Measurements from ENCODE around the gene LSAMP. TPM values are rescaled to one million over a fixed set of nuclear protein-coding genes. Genes with fewer than 3 reads are reported as not detected.

LSAMP gene
- total RNA-seq, 6 donors from 2014 or later, result 7.1 to 28.1 (median 13.4) TPM

DNA sequence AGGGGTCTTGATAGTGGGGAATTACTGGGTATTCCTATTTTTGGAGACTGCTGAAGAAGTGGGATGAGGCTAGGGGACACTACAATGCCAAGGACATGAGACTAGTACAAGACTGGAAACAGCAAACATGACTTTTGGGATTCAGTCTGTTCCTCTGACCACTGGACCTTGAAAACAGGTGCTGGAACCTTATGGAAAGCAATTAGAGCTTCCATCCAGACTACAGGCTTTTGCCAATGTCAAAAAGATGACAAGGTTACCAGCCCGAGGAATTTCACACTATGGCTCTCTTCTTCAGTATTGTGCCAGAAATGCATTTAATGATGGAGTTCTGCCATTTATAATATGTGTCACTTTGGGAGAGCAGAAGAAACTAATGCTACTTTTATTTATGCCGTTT lies 539.4 kb downstream of the LSAMP start:
- H3K27me3 ChIP-seq, result no peaks in the 10 kb centered on the region
- H3K9me3 ChIP-seq, result no peaks in the 10 kb centered on the region
- ATAC-seq (ENCODE audit: low FRiP score in 2 of 2) (no peak), DNase-seq (no peak)
- H3K36me3 ChIP-seq, result no peaks in the 10 kb centered on the region
- WGBS, 2 donors, result 72 to 95% methylated on average over 2 of the region's 2 CpGs
- no peak overlapping the region for H3K27ac ChIP-seq
- H3K4me3 ChIP-seq, result no peak overlapping the region
- no peaks in the 10 kb centered on the region for H3K4me1 ChIP-seq
- TF ChIP-seq POLR2A (IDR thresholded peaks at IDR 0.05) (no peak), EP300 (IDR thresholded peaks at IDR 0.05) (no peak), POLR2AphosphoS5 (IDR thresholded peaks at IDR 0.05) (no peak)
- TF ChIP-seq, protein P1, sequence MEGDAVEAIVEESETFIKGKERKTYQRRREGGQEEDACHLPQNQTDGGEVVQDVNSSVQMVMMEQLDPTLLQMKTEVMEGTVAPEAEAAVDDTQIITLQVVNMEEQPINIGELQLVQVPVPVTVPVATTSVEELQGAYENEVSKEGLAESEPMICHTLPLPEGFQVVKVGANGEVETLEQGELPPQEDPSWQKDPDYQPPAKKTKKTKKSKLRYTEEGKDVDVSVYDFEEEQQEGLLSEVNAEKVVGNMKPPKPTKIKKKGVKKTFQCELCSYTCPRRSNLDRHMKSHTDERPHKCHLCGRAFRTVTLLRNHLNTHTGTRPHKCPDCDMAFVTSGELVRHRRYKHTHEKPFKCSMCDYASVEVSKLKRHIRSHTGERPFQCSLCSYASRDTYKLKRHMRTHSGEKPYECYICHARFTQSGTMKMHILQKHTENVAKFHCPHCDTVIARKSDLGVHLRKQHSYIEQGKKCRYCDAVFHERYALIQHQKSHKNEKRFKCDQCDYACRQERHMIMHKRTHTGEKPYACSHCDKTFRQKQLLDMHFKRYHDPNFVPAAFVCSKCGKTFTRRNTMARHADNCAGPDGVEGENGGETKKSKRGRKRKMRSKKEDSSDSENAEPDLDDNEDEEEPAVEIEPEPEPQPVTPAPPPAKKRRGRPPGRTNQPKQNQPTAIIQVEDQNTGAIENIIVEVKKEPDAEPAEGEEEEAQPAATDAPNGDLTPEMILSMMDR (IDR thresholded peaks at IDR 0.05), result no peak

DNA sequence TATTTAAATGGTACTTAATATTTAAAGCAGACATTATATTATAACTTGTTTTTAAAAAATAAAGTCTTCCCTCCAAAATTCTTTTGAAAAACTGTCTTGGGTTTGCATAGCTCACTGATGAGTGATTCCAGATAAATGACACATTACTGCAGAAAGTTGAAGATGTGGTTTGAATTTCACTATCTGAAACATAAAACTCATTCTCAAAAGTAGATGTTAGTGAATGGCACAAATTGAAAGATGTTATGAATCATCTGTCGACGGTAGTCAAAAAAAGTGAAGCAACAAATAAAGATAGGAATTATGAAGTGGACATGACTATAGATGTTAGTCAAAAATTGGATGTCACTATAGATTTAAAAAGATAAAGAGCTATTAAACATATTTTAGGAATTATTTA lies 541.4 kb downstream of the LSAMP start:
- no peak overlapping the region for H3K27ac ChIP-seq
- no peaks in the 10 kb centered on the region for H3K27me3 ChIP-seq
- TF ChIP-seq, protein P1 (IDR thresholded peaks at IDR 0.05), result no peak
- TF ChIP-seq POLR2AphosphoS5 (IDR thresholded peaks at IDR 0.05) (no peak), POLR2A (IDR thresholded peaks at IDR 0.05) (no peak), EP300 (IDR thresholded peaks at IDR 0.05) (no peak)
- DNase-seq, result no peak
- H3K4me3 ChIP-seq, result no peak overlapping the region
- no peaks in the 10 kb centered on the region for H3K36me3 ChIP-seq
- ATAC-seq (ENCODE audit: low FRiP score in 2 of 2), result no peak
- WGBS, 2 donors, result 83 to 84% methylated on average over 2 of the region's 2 CpGs
- no peaks in the 10 kb centered on the region for H3K4me1 ChIP-seq
- H3K9me3 ChIP-seq, result no peaks in the 10 kb centered on the region

DNA sequence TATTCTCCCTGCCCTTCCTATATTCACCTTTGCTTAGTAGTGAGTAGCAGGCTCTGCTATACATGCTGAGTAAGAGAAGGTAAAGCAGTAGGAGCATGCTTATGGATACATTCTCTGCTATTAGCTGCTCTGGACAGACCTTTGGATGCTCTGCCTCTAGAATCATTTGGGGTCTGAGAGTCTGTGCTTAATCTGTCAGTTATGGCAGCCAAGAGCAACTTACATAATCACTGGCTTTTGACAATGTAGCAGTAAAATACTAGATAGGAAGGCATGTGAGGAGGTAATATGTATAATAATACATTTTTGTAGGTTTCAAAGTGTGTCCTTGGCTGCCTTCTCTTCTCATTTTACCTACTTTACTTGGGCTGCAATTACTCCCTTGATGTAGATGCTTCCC lies 544.3 kb downstream of the LSAMP start:
- no peak for TF ChIP-seq POLR2A (IDR thresholded peaks at IDR 0.05)
- ATAC-seq (ENCODE audit: low FRiP score in 2 of 2) (no peak), DNase-seq (no peak)
- Histone ChIP-seq H3K9me3 (no peaks in the 10 kb centered on the region), H3K36me3 (no peaks in the 10 kb centered on the region), H3K27ac (no peak overlapping the region), H3K4me1 (no peaks in the 10 kb centered on the region), H3K4me3 (no peak overlapping the region), H3K27me3 (no peaks in the 10 kb centered on the region)

DNA sequence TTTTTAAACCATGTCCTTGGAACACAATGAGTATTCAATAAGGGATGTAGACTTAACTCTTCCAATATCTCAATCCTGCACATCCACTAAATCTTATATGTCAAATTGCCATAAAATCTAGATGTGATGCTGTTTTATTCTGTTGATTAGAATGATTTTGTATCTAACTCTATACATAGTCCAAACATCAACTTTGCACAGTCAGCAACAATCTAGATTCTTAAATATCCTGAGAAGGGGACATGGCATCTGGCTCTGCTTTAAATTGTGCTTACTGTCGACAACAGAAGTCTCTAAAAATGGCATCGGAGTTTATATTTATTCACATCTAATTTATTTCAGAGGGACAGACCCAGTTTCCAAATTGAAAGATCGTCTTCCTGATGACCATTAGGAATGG lies 545.8 kb downstream of the LSAMP start:
- Histone ChIP-seq H3K27me3 (no peaks in the 10 kb centered on the region), H3K27ac (no peak overlapping the region), H3K4me1 (no peaks in the 10 kb centered on the region), H3K9me3 (no peaks in the 10 kb centered on the region), H3K36me3 (no peaks in the 10 kb centered on the region), H3K4me3 (no peak overlapping the region)
- DNase-seq (no peak), ATAC-seq (ENCODE audit: low FRiP score in 2 of 2) (no peak)
- 89% methylated on average over 3 of the region's 3 CpGs for WGBS, 2 donors
- TF ChIP-seq EP300 (IDR thresholded peaks at IDR 0.05) (no peak), POLR2A (IDR thresholded peaks at IDR 0.05) (no peak), POLR2AphosphoS5 (IDR thresholded peaks at IDR 0.05) (no peak)
- TF ChIP-seq, protein P1 (IDR thresholded peaks at IDR 0.05), result no peak

DNA sequence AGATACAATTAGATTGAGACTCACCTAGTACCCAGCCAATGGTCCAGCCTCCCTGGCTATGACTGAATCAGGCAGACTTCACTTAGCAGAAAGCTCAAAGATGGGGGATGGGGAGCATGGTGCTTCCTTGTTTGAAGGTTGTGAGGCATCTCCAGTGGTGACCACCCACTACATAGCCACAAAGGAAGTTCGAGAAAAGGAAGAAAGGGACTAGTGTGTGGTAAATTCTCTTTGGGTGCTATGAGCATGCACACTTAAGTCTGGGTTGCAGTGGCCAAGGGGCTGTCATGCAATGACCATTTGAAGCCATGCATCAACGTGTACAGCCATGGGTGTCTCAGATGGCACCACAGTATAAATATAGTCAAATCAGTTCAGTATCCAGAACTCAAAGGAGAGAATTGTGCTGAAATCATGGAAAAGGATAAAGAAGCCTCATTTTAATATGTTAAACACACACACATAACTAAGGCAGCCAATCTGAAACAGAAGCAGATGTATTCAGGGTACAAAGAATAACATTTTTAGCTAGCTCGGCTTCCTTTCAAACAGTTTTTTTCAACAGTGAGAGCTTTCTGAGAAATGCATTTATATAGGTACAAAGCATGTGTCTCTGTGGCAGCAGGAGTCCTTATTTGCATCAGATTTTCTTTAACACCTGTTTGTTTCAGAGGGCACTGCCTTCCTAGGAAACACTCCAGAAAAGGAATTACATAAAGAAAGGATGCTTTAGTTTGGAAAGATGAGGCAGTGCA lies 546.5 kb downstream of the LSAMP start:
- Histone ChIP-seq H3K27me3 (no peaks in the 10 kb centered on the region), H3K4me1 (no peaks in the 10 kb centered on the region), H3K27ac (no peak overlapping the region), H3K9me3 (no peaks in the 10 kb centered on the region), H3K4me3 (no peak overlapping the region), H3K36me3 (no peaks in the 10 kb centered on the region)
- ATAC-seq (ENCODE audit: low FRiP score in 2 of 2), result no peak
- TF ChIP-seq EP300 (IDR thresholded peaks at IDR 0.05), result no peak
- TF ChIP-seq, protein P1 (IDR thresholded peaks at IDR 0.05), result no peak
- no peak for DNase-seq
- WGBS, 2 donors, result 64 to 81% methylated on average over 3 of the region's 3 CpGs
